A549 (cell line): ENCODE data around the gene CLEC16A. TPM values are rescaled to one million over a fixed set of nuclear protein-coding genes. Genes with fewer than 3 reads are reported as not detected.

Experiments used
- ATAC-seq, 2 experiments: fragments of 200-7000 bp in 1 of 2; fragments of >200 bp in 1 of 2; cut with Nextera tagmentation in 1 of 2; cut with Tn5 transposase in 1 of 2; 3 replicates each; pipeline versions ENCODE4 v1.8.0 to v1.9.1; 2018 to 2020; ENCODE audit warnings: mild to moderate bottlenecking in 1 of 2, moderate library complexity in 1 of 2
- CTCF ChIA-PET: fragments of 300-600 bp; sonication (Branson Sonifier 250); formaldehyde crosslinking; extraction: SDS; loops from one replicate; lab custom pipeline; 2021; ENCODE audit warnings: antibody characterized with exemption, inconsistent platforms; lab: Yijun Ruan, JAX
- POLR2A ChIA-PET: fragments of 350-600 bp; formaldehyde crosslinking; extraction: SDS; loops from one replicate; lab custom pipeline; 2021; ENCODE audit warnings: antibody characterized with exemption, inconsistent platforms; lab: Yijun Ruan, JAX
- DNase-seq, 2 experiments: peaks; one replicate each; pipeline versions ENCODE4 v3.0.0 to v3.0.0-alpha.2; 2011 to 2016; ENCODE audit warnings: low read depth in 1 of 2, low spot score in 1 of 2
- FAIRE-seq: peaks from 2 replicates; lab custom pipeline; 2011; peaks lifted over from hg19 to GRCh38; lab: Jason Lieb, UNC
- H3K27ac ChIP-seq, 2 experiments: fragments of >200 bp; sonication (Bioruptor Twin); formaldehyde crosslinking; 3 replicates each; pipeline ENCODE4 v1.5.1; 2016 to 2017
- H3K4me1 ChIP-seq: fragments of >200 bp; sonication (Bioruptor Twin); formaldehyde crosslinking; 3 replicates; pipeline ENCODE4 v1.6.1; 2016
- H3K4me2 ChIP-seq: fragments of >200 bp; sonication (Bioruptor Twin); formaldehyde crosslinking; 3 replicates; pipeline ENCODE4 v1.6.1; 2016
- H3K4me3 ChIP-seq: fragments of >200 bp; sonication (Bioruptor Twin); formaldehyde crosslinking; 3 replicates; pipeline ENCODE4 v1.5.1; 2016
- H3K9me3 ChIP-seq: fragments of >200 bp; sonication (Bioruptor Twin); formaldehyde crosslinking; 3 replicates; pipeline ENCODE4 v1.6.1; 2016
- CEBPB ChIP-seq, 2 experiments: fragments of >200 bp in 1 of 2; sonication (Bioruptor Twin) in 1 of 2; formaldehyde crosslinking in 1 of 2; IDR thresholded peaks; 2 replicates each; pipeline ENCODE4 v1.6.1; 2012 to 2016
- CHD4 ChIP-seq: fragments of 200-600 bp; sonication (generic); IDR thresholded peaks from 2 replicates; pipeline ENCODE4 v1.6.1; 2016; ENCODE audit warnings: antibody characterized with exemption, mild to moderate bottlenecking, borderline replicate concordance
- EHMT2 ChIP-seq: fragments of 200-600 bp; sonication (generic); IDR thresholded peaks from 2 replicates; pipeline ENCODE4 v1.6.1; 2016; ENCODE audit warnings: antibody characterized with exemption, low read depth, mild to moderate bottlenecking, moderate library complexity
- GATA3 ChIP-seq: IDR thresholded peaks from 2 replicates; pipeline ENCODE4 v1.6.1; 2012; ENCODE audit warnings: borderline replicate concordance
- JUN ChIP-seq, 2 experiments: fragments of >200 bp; sonication (Bioruptor Twin); formaldehyde crosslinking; IDR thresholded peaks; 2 replicates in 1 of 2; 3 replicates in 1 of 2; pipeline ENCODE4 v1.6.1; 2016 to 2017
- MAFK ChIP-seq: fragments of 450-650 bp; IDR thresholded peaks from 2 replicates; pipeline ENCODE4 v1.6.1; 2014; ENCODE audit not compliant: partially characterized antibody
- MYC ChIP-seq: IDR thresholded peaks from 2 replicates; pipeline ENCODE4 v1.6.1; 2012; ENCODE audit warnings: mild to moderate bottlenecking, inconsistent platforms, low read length, improper control_type of control experiment, borderline replicate concordance
- PHF8 ChIP-seq: fragments of 200-600 bp; sonication (generic); IDR thresholded peaks from 2 replicates; pipeline ENCODE4 v1.6.1; 2016; ENCODE audit warnings: low read depth, mild to moderate bottlenecking, antibody characterized with exemption, moderate library complexity, borderline replicate concordance
- POLR2A ChIP-seq: IDR thresholded peaks from 2 replicates; pipeline ENCODE4 v1.6.1; 2012; ENCODE audit warnings: mild to moderate bottlenecking, low read length
- ZFP36 ChIP-seq: fragments of 450-650 bp; IDR thresholded peaks from 2 replicates; pipeline ENCODE4 v1.6.1; 2014; ENCODE audit warnings: borderline replicate concordance; ENCODE audit not compliant: partially characterized antibody
- WGBS: methylation state at CpG from one replicate; pipeline ENCODE4 v1.1.6; 2017; ENCODE audit errors: missing lambda C conversion rate; 5-methylcytosine and 5-hydroxymethylcytosine counted together
- polyA minus RNA-seq: library from RNA; depleted of rRNA, polyadenylated mRNA; stranded (reverse); fragments of >200 nt; gene quantifications from 2 replicates; pipeline ENCODE4 v1.2.3, GENCODE V29; 2011; rRNA and poly(A)+ RNA removed
- polyA plus RNA-seq, 4 experiments: library from polyadenylated mRNA; depleted of rRNA in 3 of 4; stranded (reverse); fragments of >200 nt; fragmentation: RNase III in 1 of 4; extraction: RNeasy Plus Mini Kit Qiagen cat#74134 plus additional on column Dnase treatment in 1 of 4; gene quantifications; 2 replicates in 3 of 4; 3 replicates in 1 of 4; pipeline ENCODE4 v1.2.3, GENCODE V29; 2011 to 2017
- TF ChIP-seq, protein P1 (sequence below): IDR thresholded peaks from 2 replicates; pipeline ENCODE4 v1.6.1; 2012
- TF ChIP-seq, protein P2 (sequence below): fragments of 250-450 bp; sonication (Bioruptor Pico); IDR thresholded peaks from 2 replicates; pipeline ENCODE4 v1.5.0; 2021; ENCODE audit warnings: mild to moderate bottlenecking, moderate library complexity, borderline replicate concordance
- TF ChIP-seq, protein P3 (sequence below): IDR thresholded peaks from 2 replicates; pipeline ENCODE4 v1.6.1; 2012
- TF ChIP-seq, protein P4 (sequence below): fragments of 200-600 bp; sonication (generic); IDR thresholded peaks from 2 replicates; pipeline ENCODE4 v1.6.1; 2016; ENCODE audit warnings: antibody characterized with exemption, mild to moderate bottlenecking, moderate library complexity
- TF ChIP-seq, protein P5 (sequence below): fragments of >200 bp; sonication (Bioruptor Twin); formaldehyde crosslinking; IDR thresholded peaks from 3 replicates; pipeline ENCODE4 v1.6.1; 2016

The CLEC16A gene, protein sequence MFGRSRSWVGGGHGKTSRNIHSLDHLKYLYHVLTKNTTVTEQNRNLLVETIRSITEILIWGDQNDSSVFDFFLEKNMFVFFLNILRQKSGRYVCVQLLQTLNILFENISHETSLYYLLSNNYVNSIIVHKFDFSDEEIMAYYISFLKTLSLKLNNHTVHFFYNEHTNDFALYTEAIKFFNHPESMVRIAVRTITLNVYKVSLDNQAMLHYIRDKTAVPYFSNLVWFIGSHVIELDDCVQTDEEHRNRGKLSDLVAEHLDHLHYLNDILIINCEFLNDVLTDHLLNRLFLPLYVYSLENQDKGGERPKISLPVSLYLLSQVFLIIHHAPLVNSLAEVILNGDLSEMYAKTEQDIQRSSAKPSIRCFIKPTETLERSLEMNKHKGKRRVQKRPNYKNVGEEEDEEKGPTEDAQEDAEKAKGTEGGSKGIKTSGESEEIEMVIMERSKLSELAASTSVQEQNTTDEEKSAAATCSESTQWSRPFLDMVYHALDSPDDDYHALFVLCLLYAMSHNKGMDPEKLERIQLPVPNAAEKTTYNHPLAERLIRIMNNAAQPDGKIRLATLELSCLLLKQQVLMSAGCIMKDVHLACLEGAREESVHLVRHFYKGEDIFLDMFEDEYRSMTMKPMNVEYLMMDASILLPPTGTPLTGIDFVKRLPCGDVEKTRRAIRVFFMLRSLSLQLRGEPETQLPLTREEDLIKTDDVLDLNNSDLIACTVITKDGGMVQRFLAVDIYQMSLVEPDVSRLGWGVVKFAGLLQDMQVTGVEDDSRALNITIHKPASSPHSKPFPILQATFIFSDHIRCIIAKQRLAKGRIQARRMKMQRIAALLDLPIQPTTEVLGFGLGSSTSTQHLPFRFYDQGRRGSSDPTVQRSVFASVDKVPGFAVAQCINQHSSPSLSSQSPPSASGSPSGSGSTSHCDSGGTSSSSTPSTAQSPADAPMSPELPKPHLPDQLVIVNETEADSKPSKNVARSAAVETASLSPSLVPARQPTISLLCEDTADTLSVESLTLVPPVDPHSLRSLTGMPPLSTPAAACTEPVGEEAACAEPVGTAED
- 10.4 and 10.6 TPM in 2 replicates for polyA plus RNA-seq (2011; rRNA removed)
- polyA plus RNA-seq (2012; cell fraction: cytosol; rRNA removed) = 8.6 and 10.8 TPM in 2 replicates
- polyA plus RNA-seq (2012; cell fraction: nucleus; rRNA removed) = 14.2 and 15.6 TPM in 2 replicates
- 8.3 to 8.5 TPM (median 8.4 TPM) in 3 replicates for polyA plus RNA-seq (2017; fragmentation: RNase III; extraction: RNeasy Plus Mini Kit Qiagen cat#74134 plus additional on column Dnase treatment)
- 27.4 and 34.2 TPM in 2 replicates for polyA minus RNA-seq

DNA sequence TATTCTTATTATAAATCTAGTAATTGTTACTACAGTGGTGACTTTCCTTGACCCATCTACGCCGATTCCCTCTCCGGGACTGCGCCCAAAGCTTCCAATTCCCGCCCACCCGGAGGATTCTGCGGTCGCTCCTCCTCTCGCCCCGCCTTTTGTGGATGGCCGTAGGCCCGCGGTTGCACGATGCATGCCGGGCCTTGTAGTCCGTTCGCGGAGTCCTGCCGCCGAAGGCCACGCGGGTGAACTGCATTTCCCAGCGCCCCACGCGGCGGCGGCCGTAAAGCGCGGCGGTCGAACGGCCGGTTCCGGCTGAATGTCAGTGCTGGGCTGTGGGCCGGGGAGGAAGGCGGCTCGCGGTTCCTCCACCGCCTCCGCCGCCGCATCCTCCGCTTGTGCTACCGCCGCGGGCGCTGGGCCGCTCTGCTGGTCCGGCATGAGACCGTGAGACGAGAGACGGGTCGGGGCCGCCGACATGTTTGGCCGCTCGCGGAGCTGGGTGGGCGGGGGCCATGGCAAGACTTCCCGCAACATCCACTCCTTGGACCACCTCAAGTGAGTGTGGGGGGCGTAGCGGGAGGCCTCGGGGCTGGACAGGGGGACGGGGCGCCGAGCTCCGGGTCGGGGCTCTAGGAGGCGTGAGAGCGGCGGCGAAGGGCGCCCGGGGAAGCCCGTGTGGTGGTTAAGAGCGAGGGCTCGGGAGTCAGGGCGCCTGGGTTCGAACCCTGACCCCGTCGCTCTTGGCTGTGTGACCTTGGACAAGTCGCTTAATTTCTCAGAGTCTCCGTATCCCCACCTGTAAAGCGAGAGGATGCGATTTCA is at the start of gene CLEC16A:
Gene CLEC16A, plus strand, starts transcription at position 316 of the 816 bp plus-strand sequence. Its CDS starts 154 bp downstream, at position 470.
- TF ChIP-seq MYC (peak; percentile 52; the same call in 1 of the 2 replicates), POLR2A (peak; percentile 82), ZFP36 (no peak), CEBPB (IDR thresholded peaks at IDR 0.05) (no peak), CHD4 (0 out of 2 replicates have a peak, but pooled peaks have one; percentile 27), GATA3 (peak; percentile 45), PHF8 (peak; percentile 67; the same call in 1 of the 2 replicates), JUN (IDR thresholded peaks at IDR 0.05) (peak; percentile 36 to 69; a peak in 3 of 5 replicates)
- TF ChIP-seq, protein P1, sequence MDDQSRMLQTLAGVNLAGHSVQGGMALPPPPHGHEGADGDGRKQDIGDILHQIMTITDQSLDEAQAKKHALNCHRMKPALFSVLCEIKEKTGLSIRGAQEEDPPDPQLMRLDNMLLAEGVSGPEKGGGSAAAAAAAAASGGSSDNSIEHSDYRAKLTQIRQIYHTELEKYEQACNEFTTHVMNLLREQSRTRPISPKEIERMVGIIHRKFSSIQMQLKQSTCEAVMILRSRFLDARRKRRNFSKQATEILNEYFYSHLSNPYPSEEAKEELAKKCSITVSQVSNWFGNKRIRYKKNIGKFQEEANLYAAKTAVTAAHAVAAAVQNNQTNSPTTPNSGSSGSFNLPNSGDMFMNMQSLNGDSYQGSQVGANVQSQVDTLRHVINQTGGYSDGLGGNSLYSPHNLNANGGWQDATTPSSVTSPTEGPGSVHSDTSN = peak; percentile 55; the same call in 1 of the 2 replicates
- TF ChIP-seq, protein P2, sequence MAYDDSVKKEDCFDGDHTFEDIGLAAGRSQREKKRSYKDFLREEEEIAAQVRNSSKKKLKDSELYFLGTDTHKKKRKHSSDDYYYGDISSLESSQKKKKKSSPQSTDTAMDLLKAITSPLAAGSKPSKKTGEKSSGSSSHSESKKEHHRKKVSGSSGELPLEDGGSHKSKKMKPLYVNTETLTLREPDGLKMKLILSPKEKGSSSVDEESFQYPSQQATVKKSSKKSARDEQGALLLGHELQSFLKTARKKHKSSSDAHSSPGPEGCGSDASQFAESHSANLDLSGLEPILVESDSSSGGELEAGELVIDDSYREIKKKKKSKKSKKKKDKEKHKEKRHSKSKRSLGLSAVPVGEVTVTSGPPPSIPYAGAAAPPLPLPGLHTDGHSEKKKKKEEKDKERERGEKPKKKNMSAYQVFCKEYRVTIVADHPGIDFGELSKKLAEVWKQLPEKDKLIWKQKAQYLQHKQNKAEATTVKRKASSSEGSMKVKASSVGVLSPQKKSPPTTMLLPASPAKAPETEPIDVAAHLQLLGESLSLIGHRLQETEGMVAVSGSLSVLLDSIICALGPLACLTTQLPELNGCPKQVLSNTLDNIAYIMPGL (CRISPR knock-in tag) = no peak
- TF ChIP-seq, protein P3, sequence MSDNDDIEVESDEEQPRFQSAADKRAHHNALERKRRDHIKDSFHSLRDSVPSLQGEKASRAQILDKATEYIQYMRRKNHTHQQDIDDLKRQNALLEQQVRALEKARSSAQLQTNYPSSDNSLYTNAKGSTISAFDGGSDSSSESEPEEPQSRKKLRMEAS = peak; percentile 60
- DNase-seq (peak; percentile 94 to 97), FAIRE-seq (no peak), ATAC-seq (peak; percentile 72 to 91)
- H3K27ac ChIP-seq = peak within 1 kb of the TSS; percentile 80 to 90
- peak within 1 kb of the TSS; percentile 86 for H3K4me2 ChIP-seq
- H3K4me1 ChIP-seq = peaks cover 36% of the 10 kb centered on the region
- POLR2A ChIA-PET = interaction anchor here (0.6 to 1.5 kb wide), 3 partner anchors 200 to 344 kb away, joined by 3 to 8 read pairs (median 6); partner anchors contain the start of gene SOCS1
- H3K4me3 ChIP-seq = peak within 1 kb of the TSS; percentile 87
- 3% methylated on average over 28 of the region's 86 CpGs for WGBS
- H3K9me3 ChIP-seq = no peaks in the 10 kb centered on the region
- CTCF ChIA-PET = interaction anchor here (1.7 to 12.2 kb wide), 3 partner anchors 10 to 311 kb away, joined by 7 to 284 read pairs (median 12); partner anchors contain the start of gene SOCS1

DNA sequence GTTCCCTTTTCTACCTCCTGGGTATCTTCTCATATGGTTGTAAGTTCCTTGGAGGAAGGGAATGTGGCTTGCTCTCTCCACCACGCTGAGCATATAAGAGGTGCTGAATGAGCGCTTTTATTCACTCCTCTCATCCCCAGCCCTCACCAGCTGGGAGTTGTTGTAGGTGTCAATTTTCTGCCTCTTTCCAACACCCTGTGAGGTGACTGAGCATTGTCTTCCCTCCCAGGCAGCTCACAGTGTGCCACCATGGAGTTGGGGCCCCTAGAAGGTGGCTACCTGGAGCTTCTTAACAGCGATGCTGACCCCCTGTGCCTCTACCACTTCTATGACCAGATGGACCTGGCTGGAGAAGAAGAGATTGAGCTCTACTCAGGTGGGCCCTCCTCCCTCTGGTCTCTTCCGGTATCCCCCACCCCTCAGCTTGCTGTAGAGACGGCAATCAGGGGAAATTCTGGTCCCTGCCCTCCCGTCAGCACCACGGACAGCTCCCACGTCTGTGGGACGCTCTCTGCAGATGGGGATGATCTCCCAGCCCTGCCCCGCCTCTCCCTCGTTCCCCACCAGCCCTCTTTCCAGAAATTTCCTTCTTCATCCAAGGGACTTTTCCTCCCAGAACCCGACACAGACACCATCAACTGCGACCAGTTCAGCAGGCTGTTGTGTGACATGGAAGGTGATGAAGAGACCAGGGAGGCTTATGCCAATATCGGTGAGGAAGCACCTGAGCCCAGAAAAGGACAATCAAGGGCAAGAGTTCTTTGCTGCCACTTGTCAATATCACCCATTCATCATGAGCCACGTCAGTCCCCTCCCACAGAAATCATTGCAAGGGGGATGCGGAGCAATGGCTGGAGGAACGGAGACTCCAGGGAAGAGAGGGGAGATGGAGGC is 49.1 kb upstream of the CLEC16A start:
- ChIA-PET POLR2A (no interaction called here), CTCF (interaction anchor here (1.5 kb wide), 1 partner anchor 11 kb away, joined by 3 read pairs; no protein-coding TSS in a partner anchor)
- Histone ChIP-seq H3K4me2 (no peak overlapping the region), H3K27ac (no peak overlapping the region), H3K4me1 (no peaks in the 10 kb centered on the region), H3K9me3 (no peaks in the 10 kb centered on the region), H3K4me3 (no peak overlapping the region)
- WGBS = 36% methylated on average over 17 of the region's 17 CpGs
- FAIRE-seq (no peak), ATAC-seq (peak; percentile 57 to 62; a peak in 4 of 6 replicates), DNase-seq (peak in 1 of 2 experiments; percentile 29)
- TF ChIP-seq MAFK (peak; percentile 6), EHMT2 (peak; percentile 56; the same call in 1 of the 2 replicates)
- TF ChIP-seq, protein P4, sequence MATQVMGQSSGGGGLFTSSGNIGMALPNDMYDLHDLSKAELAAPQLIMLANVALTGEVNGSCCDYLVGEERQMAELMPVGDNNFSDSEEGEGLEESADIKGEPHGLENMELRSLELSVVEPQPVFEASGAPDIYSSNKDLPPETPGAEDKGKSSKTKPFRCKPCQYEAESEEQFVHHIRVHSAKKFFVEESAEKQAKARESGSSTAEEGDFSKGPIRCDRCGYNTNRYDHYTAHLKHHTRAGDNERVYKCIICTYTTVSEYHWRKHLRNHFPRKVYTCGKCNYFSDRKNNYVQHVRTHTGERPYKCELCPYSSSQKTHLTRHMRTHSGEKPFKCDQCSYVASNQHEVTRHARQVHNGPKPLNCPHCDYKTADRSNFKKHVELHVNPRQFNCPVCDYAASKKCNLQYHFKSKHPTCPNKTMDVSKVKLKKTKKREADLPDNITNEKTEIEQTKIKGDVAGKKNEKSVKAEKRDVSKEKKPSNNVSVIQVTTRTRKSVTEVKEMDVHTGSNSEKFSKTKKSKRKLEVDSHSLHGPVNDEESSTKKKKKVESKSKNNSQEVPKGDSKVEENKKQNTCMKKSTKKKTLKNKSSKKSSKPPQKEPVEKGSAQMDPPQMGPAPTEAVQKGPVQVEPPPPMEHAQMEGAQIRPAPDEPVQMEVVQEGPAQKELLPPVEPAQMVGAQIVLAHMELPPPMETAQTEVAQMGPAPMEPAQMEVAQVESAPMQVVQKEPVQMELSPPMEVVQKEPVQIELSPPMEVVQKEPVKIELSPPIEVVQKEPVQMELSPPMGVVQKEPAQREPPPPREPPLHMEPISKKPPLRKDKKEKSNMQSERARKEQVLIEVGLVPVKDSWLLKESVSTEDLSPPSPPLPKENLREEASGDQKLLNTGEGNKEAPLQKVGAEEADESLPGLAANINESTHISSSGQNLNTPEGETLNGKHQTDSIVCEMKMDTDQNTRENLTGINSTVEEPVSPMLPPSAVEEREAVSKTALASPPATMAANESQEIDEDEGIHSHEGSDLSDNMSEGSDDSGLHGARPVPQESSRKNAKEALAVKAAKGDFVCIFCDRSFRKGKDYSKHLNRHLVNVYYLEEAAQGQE = peak; percentile 94
- TF ChIP-seq, protein P5, sequence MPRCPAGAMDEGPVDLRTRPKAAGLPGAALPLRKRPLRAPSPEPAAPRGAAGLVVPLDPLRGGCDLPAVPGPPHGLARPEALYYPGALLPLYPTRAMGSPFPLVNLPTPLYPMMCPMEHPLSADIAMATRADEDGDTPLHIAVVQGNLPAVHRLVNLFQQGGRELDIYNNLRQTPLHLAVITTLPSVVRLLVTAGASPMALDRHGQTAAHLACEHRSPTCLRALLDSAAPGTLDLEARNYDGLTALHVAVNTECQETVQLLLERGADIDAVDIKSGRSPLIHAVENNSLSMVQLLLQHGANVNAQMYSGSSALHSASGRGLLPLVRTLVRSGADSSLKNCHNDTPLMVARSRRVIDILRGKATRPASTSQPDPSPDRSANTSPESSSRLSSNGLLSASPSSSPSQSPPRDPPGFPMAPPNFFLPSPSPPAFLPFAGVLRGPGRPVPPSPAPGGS = no peak
